LoVo (cell line): ENCODE measurements around the gene CD151.

Experiments used
- DNase-seq: peaks from one replicate; pipeline ENCODE4 v3.0.0-alpha.2; 2016; ENCODE audit warnings: low spot score

Gene CD151

DNA sequence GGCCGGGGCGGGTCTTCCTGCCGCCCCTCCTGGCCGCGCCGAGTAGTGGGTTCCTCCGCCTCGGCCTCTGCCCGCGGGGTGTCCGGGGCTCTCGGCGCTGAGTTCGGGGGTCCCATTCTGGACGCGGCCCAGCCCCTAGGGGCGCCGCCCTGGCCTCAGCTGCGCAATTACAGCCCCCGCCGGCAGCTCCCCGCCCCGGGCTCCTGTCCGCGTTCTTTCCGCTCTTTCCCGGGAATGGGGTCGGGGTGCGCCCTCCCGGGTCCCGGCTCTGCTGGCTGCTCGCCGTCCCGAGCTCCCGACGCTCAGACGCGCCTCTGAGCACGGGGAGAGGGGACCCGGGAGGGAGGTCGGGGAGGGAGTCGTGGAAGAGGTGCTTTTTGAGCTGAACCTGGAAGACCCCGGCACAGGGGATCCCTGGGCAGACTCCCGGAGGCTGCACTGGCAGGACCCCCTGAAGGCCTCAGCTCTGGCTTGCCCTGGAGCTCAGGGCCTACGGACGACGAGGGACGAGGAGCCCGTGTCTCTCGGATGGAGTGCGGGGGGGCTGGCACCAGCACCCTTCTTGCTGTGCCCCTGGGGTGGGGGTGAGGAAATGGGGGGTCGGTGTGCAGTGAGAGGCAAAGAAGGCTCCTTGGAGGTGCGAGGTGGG, 10.5 kb downstream of the CD151 start:
- DNase-seq, result no peak

DNA sequence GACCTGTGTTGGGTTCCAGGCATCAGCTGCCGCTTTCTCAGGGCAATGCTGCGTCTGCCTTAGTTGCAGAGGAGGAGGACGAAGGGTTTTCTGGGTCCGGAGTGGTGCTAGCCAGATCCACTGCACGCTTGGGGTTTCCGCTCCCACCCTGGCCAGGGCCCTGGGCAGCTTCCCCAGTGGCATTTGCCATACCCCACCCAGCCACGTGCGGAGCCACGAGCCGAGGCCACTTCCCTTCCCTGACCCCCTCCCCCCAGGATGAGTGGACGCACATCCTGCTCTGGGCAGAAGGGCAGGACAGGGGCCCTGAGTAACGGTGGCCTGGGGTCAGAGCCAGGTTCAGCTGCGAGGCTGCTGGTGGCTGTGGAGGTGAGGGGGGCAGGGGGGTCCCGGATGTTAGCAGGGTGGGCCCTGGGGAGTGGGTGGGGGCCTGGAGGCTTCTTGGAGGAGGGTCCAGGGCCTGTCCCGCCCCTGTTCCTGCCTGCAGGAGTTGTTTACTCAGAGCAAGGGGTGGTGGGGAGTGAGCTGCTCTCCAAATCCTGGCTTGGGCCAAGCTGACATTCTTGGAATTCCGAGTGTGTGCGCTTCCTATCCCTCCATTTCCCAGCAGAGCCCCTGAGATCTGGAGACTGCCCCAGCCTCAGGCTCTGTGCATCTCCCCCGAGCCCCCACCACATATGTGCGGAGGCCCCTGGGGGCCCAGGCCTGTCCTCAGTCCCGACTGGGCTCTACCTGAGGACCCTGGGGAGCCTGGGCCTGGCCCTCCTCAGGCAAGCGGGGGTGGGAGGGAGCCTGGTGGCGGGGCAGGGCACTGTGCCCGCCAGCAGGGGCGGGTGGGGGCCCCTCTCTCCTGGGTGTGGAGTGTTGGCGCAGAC, 11.3 kb downstream of the CD151 start:
- peak; percentile 81 for DNase-seq

DNA sequence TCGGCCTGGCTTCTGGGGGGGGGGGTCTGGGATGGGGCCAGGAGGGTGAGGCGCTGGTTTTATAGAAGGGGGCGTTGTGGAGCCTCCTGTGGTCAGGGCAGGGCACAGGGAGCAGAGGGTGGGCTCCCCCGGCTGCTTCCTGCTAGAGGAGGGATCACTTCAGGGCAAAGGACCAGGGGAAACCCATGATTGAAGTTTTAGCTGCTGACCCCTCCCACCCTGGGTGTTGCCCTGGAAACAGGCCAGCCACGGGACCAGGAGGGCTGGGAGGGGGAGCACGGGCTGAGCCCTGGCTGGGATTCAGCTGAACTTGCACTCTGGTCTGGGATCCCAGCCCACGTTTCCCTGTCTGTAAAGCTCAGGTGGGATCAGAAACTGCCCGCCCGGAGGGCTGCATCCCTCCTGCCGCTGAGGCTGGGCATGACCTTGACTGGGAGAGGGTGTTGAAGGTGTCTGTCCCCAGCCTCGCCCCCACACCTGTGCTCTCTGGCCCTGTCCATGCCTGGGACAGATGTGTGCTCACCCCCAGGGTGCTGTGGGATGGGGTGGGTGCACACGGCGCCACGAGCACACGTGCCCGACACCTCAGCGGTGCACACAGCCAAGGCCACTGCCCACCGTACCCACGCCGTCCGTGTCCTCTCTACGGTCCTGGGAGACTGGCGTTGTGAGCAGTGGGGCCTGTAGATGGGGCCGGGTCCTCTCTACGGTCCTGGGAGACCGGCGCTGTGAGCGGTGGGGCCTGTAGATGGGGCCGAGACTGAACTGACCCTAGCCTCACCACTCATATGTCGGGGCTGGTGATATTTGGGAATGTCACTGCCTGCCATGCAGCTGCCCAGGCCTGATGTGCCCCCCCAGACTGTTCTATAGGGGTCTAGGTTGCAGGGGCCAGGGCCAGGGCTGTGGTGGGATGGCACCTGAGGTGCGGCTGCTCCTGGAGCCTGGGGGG, 12.2 kb downstream of the CD151 start:
- DNase-seq, result peak; percentile 70

DNA sequence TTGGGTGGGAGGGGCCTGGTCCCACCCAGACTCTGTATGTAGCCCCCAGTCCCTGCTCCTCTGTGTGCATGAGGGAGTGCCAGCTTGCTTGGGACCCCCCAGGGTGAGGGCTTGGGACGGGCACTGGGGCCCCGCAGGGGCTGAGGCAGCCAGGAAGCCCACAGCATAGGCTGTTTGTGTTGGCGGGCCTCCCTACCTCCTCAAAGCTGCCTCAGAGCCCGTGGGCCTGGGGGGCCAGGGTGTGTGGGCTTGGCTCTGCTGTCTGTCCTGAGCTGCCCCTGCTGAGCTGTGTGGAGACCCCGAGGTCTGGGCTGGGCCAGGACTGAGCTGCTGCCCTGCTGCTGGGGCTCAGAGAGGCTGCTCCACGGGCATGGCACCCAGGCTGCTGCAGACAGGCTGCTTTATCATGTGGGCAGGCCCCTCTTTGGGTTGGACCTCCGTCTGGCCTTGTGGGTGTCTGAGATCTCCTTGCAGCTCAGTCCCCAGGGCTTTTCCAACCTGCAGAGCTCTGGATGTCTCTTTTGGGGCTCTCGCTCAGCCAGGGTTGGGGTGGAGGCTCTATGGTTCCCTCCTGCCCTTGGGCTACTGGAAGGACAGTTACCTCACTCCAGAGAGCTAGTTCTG, 13.2 kb downstream of the CD151 start:
- no peak for DNase-seq

DNA sequence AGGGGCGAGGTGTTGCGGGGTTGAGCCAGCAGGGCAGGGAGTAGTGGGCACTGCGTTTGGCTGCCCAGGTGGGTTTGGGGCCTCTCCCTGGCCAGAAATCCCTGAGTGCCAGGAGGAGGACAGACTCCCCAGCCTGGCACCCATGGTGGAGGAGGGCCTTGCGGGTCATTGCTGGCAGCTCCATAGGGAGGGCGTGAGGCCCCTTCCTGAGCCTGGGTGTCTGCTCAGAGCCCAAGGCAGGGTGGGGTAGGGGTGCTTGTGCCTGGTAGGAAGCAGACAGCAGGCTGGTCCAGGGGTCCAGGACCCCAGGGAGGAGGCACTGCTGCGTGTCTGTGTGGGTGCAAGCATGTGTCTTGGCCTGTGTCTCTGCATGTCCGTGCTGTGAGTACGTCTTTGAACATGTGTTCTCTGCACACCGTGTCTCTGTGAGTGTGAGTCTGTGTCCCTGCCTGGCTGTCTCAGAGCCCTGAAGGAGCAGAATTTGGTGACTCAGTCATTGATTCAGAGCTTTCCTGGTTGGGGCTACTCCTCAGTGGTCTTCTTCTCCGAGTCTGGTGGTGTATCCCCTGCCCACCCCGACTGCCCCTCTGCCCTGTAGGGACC, 13.8 kb downstream of the CD151 start:
- DNase-seq, result no peak

DNA sequence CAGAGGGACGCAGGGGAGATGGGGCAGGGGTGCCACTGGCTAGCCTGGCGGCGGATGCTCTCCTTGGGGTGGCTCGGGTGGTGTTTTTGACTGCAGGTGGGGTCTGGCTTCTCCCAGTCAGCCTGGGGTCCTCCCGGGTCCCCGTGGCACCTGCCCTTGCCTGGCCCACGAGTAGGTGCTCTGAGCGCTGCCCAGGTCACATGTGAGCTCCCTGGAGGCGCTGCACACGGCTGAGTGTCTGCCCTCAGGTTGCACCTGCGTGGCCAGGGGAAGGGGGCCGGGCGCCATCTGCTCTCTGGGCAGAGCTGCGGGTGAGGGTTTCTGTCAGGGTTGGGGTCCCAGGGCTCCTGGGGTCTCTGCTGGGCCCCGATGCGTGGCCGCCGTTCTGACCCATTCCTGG, 15.1 kb downstream of the CD151 start:
- no peak for DNase-seq

DNA sequence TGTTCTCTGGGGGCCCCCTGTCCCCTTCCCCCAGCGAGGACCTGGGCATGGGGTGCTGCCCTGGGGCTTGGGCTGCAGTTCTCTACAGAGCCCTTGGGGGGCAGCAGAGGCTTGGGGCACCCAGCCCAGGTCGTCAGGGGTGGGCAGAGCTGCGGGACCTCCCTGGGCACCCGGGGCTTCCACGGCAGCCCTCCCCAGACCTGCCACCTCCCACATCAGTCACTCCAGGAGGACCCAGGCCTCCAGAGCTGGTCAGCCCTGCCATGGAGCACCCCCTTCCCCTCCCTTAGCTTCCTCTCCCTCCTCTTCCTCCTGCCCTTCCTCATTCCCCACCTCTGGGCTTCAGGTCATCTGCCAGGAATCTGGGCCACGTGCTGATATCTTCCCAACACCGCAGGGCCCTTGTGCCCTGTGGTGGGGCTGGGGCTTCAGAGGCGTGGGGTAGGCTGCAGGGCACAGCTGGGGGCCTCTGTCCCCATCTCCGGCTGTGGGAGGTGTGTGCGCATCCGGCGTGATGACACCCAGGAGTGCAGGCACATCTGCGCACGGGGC, 15.7 kb downstream of the CD151 start:
- no peak for DNase-seq

DNA sequence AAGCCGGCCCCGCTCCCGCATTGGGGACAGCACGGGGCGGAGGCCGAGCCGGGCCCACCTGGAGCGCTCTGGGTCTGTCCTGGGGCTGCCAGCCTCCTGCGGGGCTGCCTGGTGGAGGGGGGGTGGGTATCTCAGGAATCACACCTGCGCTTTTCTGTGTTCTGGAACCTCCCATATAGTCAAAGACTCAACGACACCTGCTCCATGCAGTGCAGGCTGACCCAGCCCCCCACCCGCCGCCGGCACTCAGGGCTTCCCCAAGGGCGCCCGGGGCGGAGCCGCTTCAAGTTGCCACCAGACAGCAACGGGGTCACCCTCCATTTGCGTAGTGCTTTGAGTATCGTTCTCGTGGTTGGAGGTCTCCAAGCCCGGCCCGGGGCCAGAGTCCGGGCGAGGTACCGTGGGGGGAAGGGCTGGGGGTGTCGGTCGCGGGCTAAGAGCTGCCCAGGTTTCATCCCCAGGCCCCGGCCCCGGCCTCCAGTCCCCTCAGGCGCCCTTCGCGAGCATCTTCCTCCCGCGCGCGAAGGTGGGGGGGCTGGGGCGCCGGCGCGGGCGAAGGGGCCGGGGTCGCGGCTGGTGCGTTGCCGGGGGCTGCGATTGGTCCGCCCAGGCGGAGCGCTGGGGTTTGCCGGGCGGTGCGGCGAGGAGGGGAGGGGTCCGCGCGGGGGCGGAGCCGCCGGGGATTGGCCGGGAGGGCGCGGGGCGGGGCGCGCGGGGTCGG, 16.5 kb downstream of the CD151 start:
- DNase-seq, result no peak

DNA sequence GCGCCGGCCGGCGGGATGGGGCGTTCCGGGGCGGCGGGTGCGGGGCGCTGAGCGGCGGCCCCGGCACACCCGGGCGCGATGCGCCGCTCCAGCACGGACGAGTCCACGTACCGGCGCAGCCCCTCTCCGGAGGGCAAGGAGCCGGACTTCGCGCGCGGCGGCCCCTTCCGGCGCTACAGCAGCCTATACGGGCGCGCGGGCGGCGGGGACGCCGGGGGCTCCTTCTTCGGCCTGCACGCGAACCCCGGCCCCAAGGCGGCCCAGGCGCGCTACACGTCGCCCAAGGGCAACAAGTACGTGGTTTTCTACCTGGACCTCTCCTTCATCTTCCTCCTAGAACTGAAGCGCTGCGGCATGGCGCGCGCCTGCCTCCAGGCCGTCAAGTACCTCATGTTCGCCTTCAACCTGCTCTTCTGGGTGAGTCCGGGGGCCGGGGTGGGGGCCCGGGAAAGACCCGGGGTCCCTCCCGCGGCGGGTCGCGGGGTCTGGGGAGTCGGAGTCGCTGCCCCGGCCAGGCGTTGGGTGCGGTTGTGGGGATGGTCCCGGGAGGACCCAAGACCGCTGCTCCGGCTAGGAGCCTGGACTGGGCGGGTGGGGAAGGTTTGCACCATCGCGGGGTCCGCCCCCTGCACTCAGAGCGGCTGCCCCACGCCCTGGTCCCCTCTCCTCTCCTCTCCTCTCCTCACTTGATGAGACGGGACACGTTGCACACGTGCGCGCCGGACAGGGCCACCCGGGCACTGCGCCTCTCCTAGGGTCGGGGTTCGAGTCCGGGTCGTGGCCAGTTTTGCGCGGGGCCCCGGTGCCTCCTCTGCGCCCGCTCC, 17.4 kb downstream of the CD151 start:
- no peak for DNase-seq

DNA sequence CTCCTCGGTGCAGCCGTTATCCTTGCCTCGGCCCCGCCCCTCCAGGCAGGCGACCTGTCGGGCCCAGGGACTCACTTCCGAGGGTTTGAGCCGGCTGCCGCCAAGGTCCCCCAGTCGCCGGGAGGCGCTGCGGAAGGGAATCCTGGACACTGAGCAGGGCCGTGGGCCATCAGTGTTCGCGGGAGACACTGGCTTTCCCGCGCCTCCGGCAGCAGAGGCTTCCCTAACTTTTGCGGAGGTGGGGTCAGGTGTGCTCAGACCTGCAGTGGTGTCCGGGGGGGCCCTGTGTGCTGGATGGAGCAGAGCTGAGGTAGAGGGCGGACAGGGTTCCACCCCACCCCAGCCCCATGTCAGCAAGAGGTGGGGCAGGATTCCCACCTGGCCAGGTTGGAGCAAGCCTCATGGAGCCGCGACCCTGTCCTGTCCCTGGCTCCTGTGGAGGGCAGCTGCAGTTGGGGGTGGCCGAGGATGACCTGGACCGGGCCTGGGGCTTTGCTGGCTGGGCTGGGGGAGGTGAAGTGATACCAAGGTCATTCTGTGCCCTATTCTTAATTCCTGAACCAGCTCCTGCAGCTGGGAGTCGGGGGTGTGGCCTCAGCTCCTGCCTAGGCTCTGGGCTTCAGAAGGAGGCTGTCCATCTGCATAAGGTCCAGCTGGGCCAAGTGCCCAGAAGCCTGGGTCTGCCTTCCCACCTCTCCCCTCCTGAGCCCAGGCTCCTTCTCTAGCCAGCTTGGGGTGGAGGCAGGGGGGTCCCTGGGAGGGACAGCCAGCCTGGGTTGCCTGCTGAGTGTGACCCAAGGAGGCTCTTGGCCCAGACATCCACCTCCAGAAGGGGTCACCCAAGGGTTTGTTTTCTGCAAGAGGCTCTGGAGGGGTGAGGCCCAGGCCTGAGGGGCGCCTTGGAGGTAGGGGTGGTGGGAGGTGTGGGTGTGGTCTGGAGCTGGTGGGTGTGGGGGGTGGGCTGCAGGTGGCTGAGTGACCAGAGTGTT, 18.3 kb downstream of the CD151 start:
- DNase-seq, result no peak

DNA sequence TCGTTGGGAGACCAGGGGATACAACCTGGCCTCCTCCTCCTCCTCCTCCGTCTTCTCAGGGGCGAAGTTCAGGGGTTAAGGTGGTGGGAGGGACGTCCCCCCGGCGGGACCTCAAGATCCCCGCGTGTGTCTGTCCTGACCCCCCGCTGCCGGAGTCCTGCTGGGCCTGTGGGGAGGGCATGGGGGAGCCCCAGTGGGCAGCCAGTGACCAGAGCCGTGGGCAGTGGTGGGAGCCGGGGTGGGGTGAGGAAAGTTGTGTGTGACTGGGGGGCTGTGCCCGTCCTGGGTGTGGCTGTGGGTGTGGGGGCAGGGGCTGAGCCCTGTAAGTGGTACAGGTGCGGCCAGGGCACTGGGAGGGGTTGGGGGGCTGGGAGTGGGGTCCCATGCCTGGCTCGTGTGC, 20.0 kb downstream of the CD151 start:
- no peak for DNase-seq

DNA sequence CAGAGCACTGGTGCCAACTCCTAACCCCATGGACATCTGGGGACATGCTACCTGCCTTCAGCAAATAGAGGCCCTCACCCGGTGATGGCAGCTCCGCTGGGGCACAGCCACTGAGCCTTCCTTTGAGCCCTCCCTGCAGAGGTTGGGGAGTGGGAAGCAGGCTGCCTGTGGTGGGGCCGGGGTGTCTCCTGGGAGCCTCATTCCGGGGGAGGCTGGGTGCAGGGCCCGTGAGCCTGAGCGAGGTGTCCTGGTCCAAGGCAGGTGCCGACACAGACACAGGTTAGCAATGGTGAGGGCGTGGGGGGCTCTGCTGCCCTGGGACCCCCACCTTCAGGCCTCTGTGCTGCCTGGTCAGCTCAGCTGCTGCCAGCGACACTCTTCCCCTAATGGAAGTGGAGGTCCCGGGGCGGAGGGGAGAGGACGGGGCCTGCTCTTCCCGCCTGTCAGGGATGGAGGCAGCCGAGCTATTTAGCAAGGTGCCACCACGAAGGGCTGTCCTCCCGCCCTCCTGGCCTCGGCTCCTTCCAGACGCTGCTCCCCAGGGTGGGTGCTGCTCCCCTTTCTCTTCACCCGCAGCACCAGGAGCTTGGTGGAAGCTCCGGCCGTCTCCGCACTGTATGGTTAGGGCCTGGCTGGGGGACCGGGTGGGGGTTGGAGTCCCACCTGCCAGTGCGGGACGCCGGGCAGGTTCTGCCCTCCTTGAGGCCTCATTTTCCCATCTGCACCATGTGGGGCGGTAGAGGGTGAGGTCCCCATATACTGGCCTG, 21.1 kb downstream of the CD151 start:
- no peak for DNase-seq

DNA sequence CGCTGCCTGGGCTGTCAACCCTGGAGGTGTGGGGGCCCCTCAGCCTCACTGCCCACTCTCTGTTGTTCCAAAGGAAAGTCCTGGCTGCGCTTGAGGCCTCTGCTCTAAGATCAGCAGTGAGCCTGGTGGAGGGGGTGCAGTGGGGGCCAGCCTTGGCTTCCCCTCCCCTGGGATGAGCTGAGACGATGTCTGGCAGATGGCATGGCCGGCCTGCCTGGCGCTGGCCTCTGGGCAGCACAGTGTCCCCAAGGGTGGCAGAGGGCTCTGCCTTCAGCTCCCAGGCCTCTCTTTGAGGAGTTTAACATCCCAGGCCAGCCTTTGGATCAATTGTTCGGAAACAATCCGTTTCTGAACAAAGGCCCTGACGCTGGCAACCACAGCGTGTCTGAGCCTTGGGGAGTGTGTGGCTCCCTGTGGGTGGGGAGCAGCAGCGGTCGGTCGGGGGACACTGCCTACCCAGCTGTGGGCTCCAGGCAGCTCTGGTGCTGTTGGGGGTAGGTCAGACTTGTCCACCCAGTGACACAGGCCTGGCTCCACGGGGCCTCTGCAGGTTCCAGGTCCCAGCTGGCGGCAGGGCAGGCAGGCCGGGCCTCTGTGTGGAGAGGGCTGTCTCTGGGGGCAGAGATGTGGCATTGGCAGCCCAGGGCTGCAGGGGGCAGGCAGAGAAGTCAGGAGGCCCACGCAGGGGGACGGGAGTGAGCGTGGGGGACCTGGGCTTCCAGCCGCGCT, 22.0 kb downstream of the CD151 start:
- DNase-seq, result no peak

DNA sequence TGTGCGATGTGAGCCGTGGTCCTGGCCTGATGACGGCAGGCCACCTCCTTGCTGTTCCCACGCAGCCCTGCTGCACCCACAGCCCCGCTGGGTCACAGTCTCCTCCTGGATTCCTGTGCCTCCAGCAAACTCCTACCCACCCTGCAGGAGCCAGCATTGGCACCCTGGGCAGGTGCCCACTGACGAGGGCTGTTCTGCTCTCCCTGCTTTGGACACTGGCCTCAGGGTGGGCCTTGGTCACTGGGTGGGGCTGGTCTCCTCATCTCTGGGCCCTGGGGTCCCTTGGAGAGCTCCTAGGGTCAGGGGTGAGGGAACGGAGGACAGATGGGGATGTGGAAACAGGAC, 22.6 kb downstream of the CD151 start:
- DNase-seq, result no peak

DNA sequence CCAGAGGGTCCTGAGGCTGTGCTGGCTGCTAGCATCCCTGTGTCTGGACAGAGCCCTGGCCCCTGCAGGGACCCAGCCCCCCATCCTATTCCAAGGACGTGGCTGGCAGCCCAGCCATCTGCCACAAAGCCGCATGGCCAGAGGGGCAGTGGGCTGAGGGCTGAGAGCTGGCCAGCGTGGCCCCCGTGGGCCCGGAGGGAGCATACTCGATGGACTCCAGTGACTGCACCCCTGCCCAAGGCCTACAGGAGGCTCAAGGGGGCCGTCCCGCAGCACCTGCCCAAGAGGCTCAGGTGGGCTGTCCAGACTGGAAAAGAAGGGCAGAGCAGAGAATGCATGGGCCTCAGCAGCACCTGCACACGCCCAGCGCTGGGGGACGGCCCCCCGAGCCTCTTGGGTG, 23.0 kb downstream of the CD151 start:
- no peak for DNase-seq

DNA sequence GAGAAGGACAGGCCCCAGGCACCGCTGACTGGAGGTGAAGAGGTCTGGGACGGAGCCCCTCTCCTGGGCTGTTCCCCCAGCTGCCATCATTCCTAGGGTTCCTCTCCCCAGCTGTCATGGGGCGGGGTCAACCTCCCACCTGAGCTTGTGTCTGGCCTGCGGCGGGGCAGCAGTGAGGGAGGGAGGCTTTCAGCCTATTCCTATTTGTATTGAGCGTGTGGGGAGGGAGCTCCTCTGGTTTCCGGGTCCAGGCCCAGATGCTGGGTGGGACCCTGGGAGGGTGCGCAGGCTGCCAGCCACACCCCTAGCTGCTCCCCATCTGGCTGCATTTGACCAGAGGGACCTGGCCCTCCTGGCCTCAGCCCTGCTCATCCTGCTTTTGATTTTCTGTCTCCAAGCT, 23.6 kb downstream of the CD151 start:
- no peak for DNase-seq
